ENCODE measurements around the gene CDA. TPM values are rescaled to one million over a fixed set of nuclear protein-coding genes. Genes with fewer than 3 reads are reported as not detected.

The CDA gene
- total and polyA plus RNA-seq, 2 of the 8 experiments (the other 6 are each of a cell fraction or from before 2014, with no cell fraction given): 4.4 to 11.3 TPM

- TF ChIP-seq EGR1 (IDR thresholded peaks at IDR 0.05; ENCODE audit: borderline replicate concordance, low read depth, low read length) (no peak), MAX (IDR thresholded peaks at IDR 0.05) (no peak), FOSL1 (IDR thresholded peaks at IDR 0.05; ENCODE audit: insufficient read depth, low read depth, low read length) (no peak), CTCF (IDR thresholded peaks at IDR 0.05; ENCODE audit: control extremely low read depth in 1 of 3, insufficient read depth in 1 of 3, low read depth in 1 of 3, low read length in 3 of 3) (no peak)
These were observed 22.1 kb downstream of the CDA start (continued) for GRCh38 chr1:20610970-20611369.

Data from H1 (cell line).